ENCODE data around the gene BMP7.

BMP7 gene

GRCh38 chr20:57278457-57278856 is 12.0 kb upstream of the BMP7 start:
- Mint-ChIP-seq H3K4me3 (no peak overlapping the region), H3K27ac (no peak overlapping the region), H3K4me1 (no peaks in the 10 kb centered on the region), H3K27me3 (peaks cover 66% of the 10 kb centered on the region), H3K36me3 (no peaks in the 10 kb centered on the region), H3K9me3 (no peaks in the 10 kb centered on the region)
- no peak for DNase-seq
- CTCF ChIA-PET: no interaction called here

DNA sequence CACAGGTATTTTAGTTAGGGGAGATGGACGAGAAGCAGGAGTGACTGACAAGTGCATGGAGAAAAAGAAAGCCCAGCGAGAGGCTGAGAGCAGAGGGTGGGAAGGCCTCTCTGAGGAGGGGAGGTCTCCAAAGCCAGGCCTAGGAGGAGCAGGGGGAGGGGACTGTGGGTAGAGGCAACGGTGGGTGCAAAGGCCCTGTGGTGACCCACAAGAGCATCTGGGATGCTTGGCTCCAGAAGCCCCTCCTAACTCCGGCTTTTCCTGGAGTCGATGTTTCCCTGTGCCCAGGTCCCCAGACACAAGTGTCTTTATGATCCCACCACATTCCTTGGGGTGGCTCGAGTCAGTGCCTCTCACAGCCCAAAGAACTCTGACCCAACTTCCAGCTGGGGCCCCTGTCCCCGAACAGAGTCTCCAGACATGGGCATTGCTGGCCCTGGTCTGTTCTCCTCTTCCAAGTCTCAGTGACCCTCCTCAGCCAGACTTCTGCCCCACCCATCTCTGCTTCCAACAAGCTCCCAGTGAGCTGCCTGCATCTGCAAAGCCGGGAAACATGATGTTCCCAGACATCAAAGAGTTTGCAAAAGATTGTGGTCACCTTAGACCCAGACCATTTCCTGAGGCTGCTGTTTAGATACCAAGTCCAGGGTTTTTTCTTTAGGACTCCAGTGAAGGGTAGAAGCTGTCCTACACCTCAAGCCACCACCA is 11.1 kb upstream of the BMP7 start:
- Mint-ChIP-seq H3K27ac (no peak overlapping the region), H3K36me3 (no peaks in the 10 kb centered on the region), H3K9me3 (no peaks in the 10 kb centered on the region), H3K4me1 (no peaks in the 10 kb centered on the region), H3K4me3 (no peak overlapping the region), H3K27me3 (peaks cover 65% of the 10 kb centered on the region)
- no peak for DNase-seq
- CTCF ChIA-PET: interaction anchor here (0.6 kb wide), 1 partner anchor 44 kb away, joined by 3 read pairs; no protein-coding TSS in a partner anchor

GRCh38 chr20:57276221-57276620 is 9.8 kb upstream of the BMP7 start:
- H3K27me3 Mint-ChIP-seq: peaks cover 63% of the 10 kb centered on the region
- H3K9me3 Mint-ChIP-seq: no peaks in the 10 kb centered on the region
- no peaks in the 10 kb centered on the region for H3K4me1 Mint-ChIP-seq
- no peaks in the 10 kb centered on the region for H3K36me3 Mint-ChIP-seq
- DNase-seq: no peak
- CTCF ChIA-PET: no interaction called here
- H3K27ac Mint-ChIP-seq: no peak overlapping the region
- H3K4me3 Mint-ChIP-seq: no peak overlapping the region

DNA sequence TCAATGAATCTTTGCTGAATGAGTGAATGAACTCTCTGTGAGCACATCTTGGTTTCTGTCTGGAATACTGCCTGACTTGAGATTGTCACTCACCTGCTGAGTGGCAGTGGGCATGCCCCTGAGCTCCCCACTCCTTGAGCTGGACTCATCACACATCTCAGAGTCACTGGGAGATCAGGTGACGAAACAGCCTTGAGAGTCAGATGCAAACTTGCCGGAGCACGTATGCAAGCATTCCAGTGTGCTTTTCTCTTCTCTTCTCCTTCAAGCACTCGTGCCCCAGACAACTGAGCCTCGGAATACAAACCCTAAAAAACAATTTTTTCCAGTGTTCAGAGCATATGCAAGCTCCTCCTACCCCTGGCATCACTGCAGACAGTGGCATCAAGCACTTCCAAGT is 9.4 kb upstream of the BMP7 start:
- Mint-ChIP-seq H3K27ac (no peak overlapping the region), H3K9me3 (no peaks in the 10 kb centered on the region), H3K4me1 (no peaks in the 10 kb centered on the region), H3K4me3 (no peak overlapping the region), H3K27me3 (peaks cover 63% of the 10 kb centered on the region), H3K36me3 (no peaks in the 10 kb centered on the region)
- CTCF ChIA-PET: no interaction called here
- DNase-seq: no peak

GRCh38 chr20:57275334-57275733 is 8.9 kb upstream of the BMP7 start:
- Mint-ChIP-seq H3K9me3 (no peaks in the 10 kb centered on the region), H3K27ac (no peak overlapping the region), H3K36me3 (no peaks in the 10 kb centered on the region), H3K4me1 (no peaks in the 10 kb centered on the region), H3K4me3 (no peak overlapping the region), H3K27me3 (peaks cover 66% of the 10 kb centered on the region)
- CTCF ChIA-PET: no interaction called here
- no peak for DNase-seq

DNA sequence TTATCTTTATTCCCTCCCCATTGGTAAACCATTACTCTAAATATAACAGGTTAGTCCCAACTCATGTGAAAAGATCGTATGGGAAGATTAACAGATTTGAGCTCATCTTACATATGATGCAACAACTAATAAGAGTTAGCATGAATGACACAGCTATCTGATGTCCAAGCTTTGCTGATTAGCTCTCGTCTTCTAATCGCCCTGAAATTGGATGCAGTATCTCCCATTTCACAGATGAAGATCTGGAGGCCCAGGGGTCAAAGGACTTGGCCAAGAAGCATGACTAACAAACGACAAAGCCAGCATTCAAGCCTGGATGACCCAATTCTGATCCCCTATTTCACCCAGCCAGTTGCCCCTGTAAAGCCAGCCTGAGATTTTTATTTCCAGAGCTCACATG is 8.4 kb upstream of the BMP7 start:
- CTCF ChIA-PET: no interaction called here
- no peak for DNase-seq
- Mint-ChIP-seq H3K27me3 (peaks cover 66% of the 10 kb centered on the region), H3K4me1 (no peaks in the 10 kb centered on the region), H3K9me3 (no peaks in the 10 kb centered on the region), H3K36me3 (no peaks in the 10 kb centered on the region), H3K4me3 (no peak overlapping the region), H3K27ac (peak overlapping the region; percentile 58)

- CTCF ChIA-PET: no interaction called here
- peaks cover 68% of the 10 kb centered on the region for H3K27me3 Mint-ChIP-seq
- no peak overlapping the region for H3K4me3 Mint-ChIP-seq
- H3K9me3 Mint-ChIP-seq: no peaks in the 10 kb centered on the region
- DNase-seq: no peak
- H3K27ac Mint-ChIP-seq: no peak overlapping the region
- H3K4me1 Mint-ChIP-seq: no peaks in the 10 kb centered on the region
- H3K36me3 Mint-ChIP-seq: no peaks in the 10 kb centered on the region
These were observed 7.9 kb upstream of the BMP7 start for GRCh38 chr20:57274299-57274698.

- no peak overlapping the region for H3K27ac Mint-ChIP-seq
- CTCF ChIA-PET: no interaction called here
- H3K9me3 Mint-ChIP-seq: no peaks in the 10 kb centered on the region
- H3K27me3 Mint-ChIP-seq: peaks cover 74% of the 10 kb centered on the region
- DNase-seq: no peak
- no peaks in the 10 kb centered on the region for H3K4me1 Mint-ChIP-seq
- H3K4me3 Mint-ChIP-seq: no peak overlapping the region
- H3K36me3 Mint-ChIP-seq: no peaks in the 10 kb centered on the region
These were observed 6.6 kb upstream of the BMP7 start for GRCh38 chr20:57272883-57273535.

DNA sequence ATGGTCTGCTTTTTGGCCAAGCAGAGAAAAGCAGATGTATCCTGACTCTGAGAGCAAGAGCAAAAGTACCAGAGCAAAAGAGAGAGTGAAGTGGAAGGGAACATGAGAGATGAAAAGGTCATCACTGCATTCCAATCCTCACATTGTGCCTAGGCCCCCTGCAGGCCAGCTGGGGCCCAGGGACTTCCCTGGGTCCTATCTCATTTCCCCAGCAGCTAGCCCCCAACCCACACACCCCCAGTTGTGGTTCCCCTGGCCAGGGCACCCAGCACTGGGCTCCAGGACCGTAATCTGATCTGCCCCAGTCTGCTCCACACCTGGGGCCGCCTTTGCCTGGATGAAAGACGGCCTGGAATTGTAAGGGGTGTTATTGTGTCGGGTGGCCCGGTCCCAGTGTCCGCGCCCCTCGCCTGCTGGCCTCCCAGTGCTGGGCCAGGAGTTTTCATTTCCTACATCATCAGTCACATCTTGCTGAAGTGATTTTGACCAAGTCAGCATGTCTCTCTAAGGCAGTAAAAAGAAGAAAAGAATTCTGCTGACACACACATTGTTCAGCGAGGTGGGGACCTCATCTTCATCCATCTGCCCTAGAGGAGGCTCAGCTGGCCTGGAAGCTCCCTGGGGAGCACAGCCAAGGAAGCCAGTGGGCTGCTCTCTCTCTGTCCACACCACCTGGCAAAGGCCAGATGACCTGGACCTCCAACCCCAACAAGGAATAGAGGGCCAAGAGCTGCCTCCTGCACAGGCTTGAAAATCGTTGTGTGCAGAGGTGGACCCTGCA is 4.0 kb upstream of the BMP7 start:
- no peak for DNase-seq
- CTCF ChIA-PET: interaction anchor here (0.7 kb wide), 1 partner anchor 35 kb away, joined by 3 read pairs; no protein-coding TSS in a partner anchor
- Mint-ChIP-seq H3K4me1 (peaks cover 3% of the 10 kb centered on the region), H3K4me3 (no peak overlapping the region), H3K9me3 (no peaks in the 10 kb centered on the region), H3K36me3 (no peaks in the 10 kb centered on the region), H3K27me3 (peaks cover 83% of the 10 kb centered on the region), H3K27ac (no peak overlapping the region)

DNA sequence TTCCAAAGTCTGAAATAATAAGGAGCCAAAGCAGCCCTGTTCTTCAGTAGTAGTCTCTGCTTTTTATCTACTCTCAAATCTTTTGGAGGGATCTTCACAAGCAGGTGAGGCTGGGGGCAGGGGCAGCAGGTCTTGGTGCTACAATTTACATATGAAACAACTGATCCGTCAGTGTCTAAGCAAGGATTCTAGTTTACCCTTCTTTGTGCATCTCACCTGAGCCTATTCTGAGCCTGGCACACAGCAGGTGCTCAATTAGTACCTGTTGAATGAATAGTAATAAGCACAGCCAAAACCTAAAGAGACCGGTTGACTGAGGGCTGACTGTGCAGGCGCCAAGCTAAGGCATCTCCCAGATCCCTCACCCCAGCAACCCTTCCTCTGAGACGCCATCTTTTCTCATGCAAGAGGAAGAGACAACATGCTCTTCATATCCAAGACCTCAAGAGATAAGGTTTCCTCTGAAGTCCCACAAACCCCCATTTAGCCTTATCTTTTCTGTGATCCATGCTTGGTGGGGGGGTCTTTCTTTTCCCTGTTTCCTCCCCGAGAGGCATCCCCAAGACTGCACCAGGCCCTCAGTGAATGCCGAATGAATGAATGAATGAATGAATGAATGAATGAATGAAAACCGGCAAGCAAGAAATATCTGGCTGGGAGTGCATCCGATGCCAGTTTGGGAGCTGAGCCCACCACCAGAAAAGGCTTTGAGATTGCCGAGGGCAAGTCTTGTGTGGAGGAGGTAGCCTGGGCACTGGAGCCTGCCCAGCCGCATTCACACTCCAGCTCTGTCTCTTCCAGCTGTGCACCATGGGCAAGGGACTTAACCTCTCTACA is 2.9 kb upstream of the BMP7 start:
- Mint-ChIP-seq H3K9me3 (no peaks in the 10 kb centered on the region), H3K36me3 (no peaks in the 10 kb centered on the region), H3K4me3 (no peak overlapping the region), H3K27me3 (peaks cover 91% of the 10 kb centered on the region), H3K27ac (no peak overlapping the region), H3K4me1 (peaks cover 3% of the 10 kb centered on the region)
- CTCF ChIA-PET: no interaction called here
- DNase-seq: no peak

- H3K4me1 Mint-ChIP-seq: peaks cover 3% of the 10 kb centered on the region
- H3K4me3 Mint-ChIP-seq: no peak overlapping the region
- H3K27me3 Mint-ChIP-seq: peaks cover 91% of the 10 kb centered on the region
- no peak overlapping the region for H3K27ac Mint-ChIP-seq
- CTCF ChIA-PET: no interaction called here
- no peaks in the 10 kb centered on the region for H3K36me3 Mint-ChIP-seq
- DNase-seq: no peak
- H3K9me3 Mint-ChIP-seq: no peaks in the 10 kb centered on the region
These were observed 2.1 kb upstream of the BMP7 start for GRCh38 chr20:57268399-57269076.

DNA sequence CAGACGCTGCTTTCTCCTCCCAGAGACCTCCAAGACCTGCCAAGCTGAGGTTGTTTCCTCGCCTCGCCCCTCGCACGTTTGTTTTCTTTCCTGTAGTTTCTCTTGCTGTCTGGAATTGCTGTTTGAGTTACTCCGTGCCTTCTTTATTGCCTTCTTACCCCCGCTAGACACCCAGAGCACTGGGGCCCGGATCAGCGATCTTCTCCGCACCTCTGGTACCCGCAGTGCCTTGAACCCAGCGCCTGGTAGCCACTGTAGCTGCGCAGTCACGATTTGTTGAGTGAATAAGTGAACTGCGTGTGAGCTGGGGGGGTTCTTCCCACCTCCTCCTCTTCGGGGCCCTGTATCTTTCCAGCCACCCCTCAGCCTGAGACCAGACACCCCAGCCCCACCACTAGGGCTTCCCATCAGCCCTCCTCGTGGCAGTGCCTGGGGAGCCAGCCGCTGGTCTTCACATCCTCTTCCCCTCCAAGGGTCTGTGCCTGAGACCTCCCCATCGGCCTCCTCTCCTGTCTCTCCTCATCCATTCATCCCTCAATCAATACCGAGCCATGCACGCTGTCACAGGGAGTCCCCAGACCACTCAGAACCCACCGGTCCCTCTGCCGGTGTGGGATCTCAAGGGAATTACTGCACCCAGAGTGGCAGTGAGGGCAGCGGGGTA is 849 bp upstream of the BMP7 start:
- CTCF ChIA-PET: no interaction called here
- H3K4me3 Mint-ChIP-seq: no peak overlapping the region
- no peaks in the 10 kb centered on the region for H3K9me3 Mint-ChIP-seq
- H3K27me3 Mint-ChIP-seq: peaks cover 94% of the 10 kb centered on the region
- H3K27ac Mint-ChIP-seq: no peak overlapping the region
- H3K36me3 Mint-ChIP-seq: no peaks in the 10 kb centered on the region
- no peak for DNase-seq
- peaks cover 3% of the 10 kb centered on the region for H3K4me1 Mint-ChIP-seq

- Mint-ChIP-seq H3K27ac (no peak overlapping the region), H3K9me3 (no peaks in the 10 kb centered on the region), H3K36me3 (no peaks in the 10 kb centered on the region), H3K4me1 (peaks cover 3% of the 10 kb centered on the region), H3K27me3 (peaks cover 100% of the 10 kb centered on the region), H3K4me3 (no peak overlapping the region)
- CTCF ChIA-PET: no interaction called here
- DNase-seq: no peak
These were observed 497 bp downstream of the BMP7 start for GRCh38 chr20:57265997-57266290.
